Prostate gland (tissue), 2 donors: ENCODE data around the gene NEUROG2. TPM values are rescaled to one million over a fixed set of nuclear protein-coding genes. Genes with fewer than 3 reads are reported as not detected.

ENCODE experiments used
- DNase-seq: peaks from one replicate; pipeline ENCODE4 v3.0.0-alpha.2; 2019; ENCODE audit warnings: low spot score
- H3K27ac ChIP-seq, 2 donors: fragments of 200-600 bp; sonication (generic); 2 replicates each; pipeline ENCODE4 v1.5.1; 2017 to 2019
- H3K27me3 ChIP-seq: fragments of 200-600 bp; sonication (generic); replicated peaks from 2 replicates; pipeline ENCODE4 v1.5.1; 2019; ENCODE audit not compliant: insufficient read depth
- H3K36me3 ChIP-seq, 2 donors: fragments of 200-600 bp; sonication (generic); 1 replicate in 1 of 2; 2 replicates in 1 of 2; pipeline versions ENCODE4 v1.5.1 to v1.8.1; 2017 to 2019
- H3K4me1 ChIP-seq: fragments of 200-600 bp; sonication (generic); replicated peaks from 2 replicates; pipeline ENCODE4 v1.5.1; 2019
- H3K4me3 ChIP-seq, 2 donors: fragments of 200-600 bp; sonication (generic); 2 replicates each; pipeline ENCODE4 v1.5.1; 2017 to 2019
- H3K9me3 ChIP-seq: fragments of 200-600 bp; sonication (generic); 2 replicates; pipeline ENCODE4 v1.5.1; 2017
- POLR2A ChIP-seq: fragments of 450-650 bp; IDR thresholded peaks from one replicate; pipeline ENCODE4 v1.6.1; 2016; ENCODE audit warnings: antibody characterized with exemption, mild to moderate bottlenecking
- POLR2AphosphoS5 ChIP-seq: sonication (generic); formaldehyde crosslinking; IDR thresholded peaks from one replicate; pipeline ENCODE4 v1.6.1; 2017; ENCODE audit warnings: antibody characterized with exemption
- WGBS: methylation state at CpG from one replicate; pipeline ENCODE4 v1.1.5; 2018; 5-methylcytosine and 5-hydroxymethylcytosine counted together
- intact Hi-C: fragments of 100-400 bp; cut with DNase I; formaldehyde crosslinking; loops from one replicate; pipeline ENCODE4 v1.14.2; 2022
- total RNA-seq, 2 donors: library from RNA; depleted of rRNA; stranded (reverse); fragments of >200 nt; gene quantifications; one replicate each; pipeline ENCODE4 v1.1.0, GENCODE V29; 2016
- TF ChIP-seq, protein P1 (sequence below), 4 experiments: fragments of 200-600 bp in 2 of 4; fragments of 450-650 bp in 2 of 4; sonication (generic) in 2 of 4; IDR thresholded peaks; 1 replicate in 3 of 4; 2 replicates in 1 of 4; pipeline ENCODE4 v1.5.1; 2016 to 2019; ENCODE audit warnings: antibody characterized with exemption in 4 of 4, mild to moderate bottlenecking in 2 of 4, moderate library complexity in 2 of 4

The NEUROG2 gene
- total RNA-seq, 2 donors from 2014 or later, result not detected

DNA sequence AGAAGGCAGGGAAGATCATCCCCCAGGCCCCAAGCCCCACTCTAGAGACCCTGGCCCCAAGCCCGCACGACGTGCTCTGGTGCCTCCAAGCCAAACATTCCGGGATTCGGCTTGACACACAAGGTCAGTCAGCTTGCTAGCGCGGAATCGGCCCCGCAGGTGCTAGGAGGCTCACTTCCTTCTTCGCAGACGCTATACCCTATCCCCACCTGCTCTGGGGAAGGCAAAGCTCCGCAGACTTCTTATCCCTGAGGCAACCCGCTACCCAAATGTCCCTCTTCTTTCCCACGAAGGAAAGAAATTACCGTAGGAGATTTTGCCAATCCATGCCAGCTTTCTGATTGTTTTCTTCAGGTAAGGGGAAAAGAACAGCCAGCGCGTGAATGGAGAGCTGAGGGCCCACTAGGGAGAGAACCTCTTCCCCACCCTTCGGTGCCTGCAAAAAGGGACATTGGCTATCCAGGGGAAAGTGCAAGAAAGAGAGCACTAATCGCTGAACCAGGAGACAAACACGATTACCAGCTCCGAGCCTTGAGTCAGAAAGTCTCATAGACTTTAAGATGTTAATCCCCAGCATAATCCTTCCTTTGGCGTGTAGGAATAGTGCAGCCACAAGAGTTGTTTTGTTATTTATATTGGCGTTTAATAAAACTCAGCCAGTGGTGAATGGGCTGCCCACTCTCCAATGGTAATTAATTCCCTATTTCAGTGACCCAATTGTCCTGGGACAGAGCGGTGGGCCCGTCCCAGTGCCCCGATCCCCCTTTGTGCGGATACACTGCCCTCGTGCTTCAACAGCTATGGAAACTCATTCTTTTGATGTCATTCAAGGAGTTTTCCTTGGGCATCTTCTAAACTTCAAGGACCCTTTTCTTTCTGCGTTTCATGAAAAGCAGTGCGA is 5.4 kb upstream of the NEUROG2 start:
- Histone ChIP-seq H3K27ac (no peak overlapping the region), H3K4me3 (no peak overlapping the region), H3K4me1 (no peaks in the 10 kb centered on the region), H3K27me3 (peaks cover 57% of the 10 kb centered on the region), H3K9me3 (no peaks in the 10 kb centered on the region), H3K36me3 (no peaks in the 10 kb centered on the region)
- 11% methylated on average over 30 of the region's 30 CpGs for WGBS
- intact Hi-C loops, result loop anchor here (10.0 kb wide), 1 partner anchor 197 kb away; no protein-coding TSS in a partner anchor
- no peak for DNase-seq
- TF ChIP-seq POLR2A (no peak), POLR2AphosphoS5 (no peak)
- TF ChIP-seq, protein P1, sequence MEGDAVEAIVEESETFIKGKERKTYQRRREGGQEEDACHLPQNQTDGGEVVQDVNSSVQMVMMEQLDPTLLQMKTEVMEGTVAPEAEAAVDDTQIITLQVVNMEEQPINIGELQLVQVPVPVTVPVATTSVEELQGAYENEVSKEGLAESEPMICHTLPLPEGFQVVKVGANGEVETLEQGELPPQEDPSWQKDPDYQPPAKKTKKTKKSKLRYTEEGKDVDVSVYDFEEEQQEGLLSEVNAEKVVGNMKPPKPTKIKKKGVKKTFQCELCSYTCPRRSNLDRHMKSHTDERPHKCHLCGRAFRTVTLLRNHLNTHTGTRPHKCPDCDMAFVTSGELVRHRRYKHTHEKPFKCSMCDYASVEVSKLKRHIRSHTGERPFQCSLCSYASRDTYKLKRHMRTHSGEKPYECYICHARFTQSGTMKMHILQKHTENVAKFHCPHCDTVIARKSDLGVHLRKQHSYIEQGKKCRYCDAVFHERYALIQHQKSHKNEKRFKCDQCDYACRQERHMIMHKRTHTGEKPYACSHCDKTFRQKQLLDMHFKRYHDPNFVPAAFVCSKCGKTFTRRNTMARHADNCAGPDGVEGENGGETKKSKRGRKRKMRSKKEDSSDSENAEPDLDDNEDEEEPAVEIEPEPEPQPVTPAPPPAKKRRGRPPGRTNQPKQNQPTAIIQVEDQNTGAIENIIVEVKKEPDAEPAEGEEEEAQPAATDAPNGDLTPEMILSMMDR (IDR thresholded peaks at IDR 0.05), result no peak

DNA sequence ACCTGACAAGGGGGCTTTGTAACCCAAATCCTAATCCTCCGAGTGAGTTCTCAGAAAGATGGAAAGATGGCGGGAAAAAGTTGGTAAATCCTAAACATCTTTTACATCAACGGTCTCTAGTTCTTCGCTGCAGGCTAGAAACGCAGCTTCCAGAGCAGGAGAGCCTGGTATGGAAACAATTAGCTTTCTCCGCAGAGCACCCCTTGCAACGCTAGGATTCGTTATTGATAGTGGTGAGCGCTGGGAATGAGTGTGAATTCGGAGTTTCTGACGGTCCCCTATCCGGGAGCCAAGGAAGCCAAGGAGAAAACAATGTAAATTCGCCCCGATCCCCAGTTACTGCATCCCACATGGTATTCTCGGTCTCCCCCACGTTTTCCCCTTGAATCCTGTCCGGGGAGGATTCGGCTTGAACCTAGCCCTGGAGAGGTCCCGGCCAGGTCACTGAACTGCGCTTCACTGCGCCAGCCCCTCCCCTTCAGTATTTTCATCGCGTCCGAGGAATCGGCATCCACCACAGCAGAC is 4.7 kb upstream of the NEUROG2 start:
- peaks cover 60% of the 10 kb centered on the region for H3K27me3 ChIP-seq
- intact Hi-C loops, result loop anchor here (10.0 kb wide), 1 partner anchor 196 kb away; no protein-coding TSS in a partner anchor

DNA sequence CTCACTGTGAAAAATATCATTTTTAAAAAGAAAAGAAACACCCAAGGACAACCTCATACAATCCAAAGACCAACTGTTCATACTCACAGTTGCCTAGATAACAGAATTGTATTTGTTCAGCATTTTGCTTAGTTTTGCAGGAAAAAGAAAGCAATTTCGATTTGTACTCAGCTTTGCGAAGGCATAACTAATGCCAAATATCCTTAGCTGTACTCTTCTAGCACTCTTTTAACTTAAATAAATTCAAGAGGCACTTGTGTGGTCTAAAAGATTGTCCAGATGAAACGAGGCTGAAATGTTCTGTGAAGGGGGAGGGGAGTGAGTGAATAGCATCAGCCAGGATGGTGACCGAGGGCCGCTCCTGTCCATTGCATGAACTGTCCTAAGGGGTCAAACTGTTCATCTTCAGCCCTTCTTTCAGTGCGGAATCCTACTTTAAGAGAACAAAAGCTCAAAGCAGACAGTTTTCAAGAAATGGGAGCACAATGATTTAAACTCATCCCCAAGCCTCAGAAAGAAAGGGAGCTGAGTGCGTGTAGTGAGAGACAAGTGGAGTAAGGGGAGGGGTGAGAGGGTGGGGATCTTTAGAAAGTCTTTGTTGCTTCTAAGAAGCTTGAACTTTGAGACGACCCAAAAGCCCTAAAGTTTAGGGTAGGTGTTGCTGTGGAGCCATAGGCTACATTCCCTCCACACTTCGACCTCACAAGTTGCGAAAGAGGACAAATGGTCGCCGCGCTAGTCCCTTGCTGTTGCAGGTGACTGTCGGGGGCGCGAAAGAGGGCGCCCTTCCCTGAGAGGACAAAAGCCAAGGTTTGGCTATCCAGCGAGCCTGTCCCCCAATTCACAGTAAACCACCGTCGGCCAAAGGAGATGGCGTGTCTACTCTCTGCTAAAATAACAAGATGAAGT is 4.0 kb upstream of the NEUROG2 start:
- no peak overlapping the region for H3K4me3 ChIP-seq
- H3K27me3 ChIP-seq, result peaks cover 65% of the 10 kb centered on the region
- TF ChIP-seq POLR2A, result no peak
- no peak for TF ChIP-seq POLR2AphosphoS5
- TF ChIP-seq, protein P1 (IDR thresholded peaks at IDR 0.05), result no peak
- no peaks in the 10 kb centered on the region for H3K9me3 ChIP-seq
- no peaks in the 10 kb centered on the region for H3K4me1 ChIP-seq
- intact Hi-C loops, result loop anchor here (10.0 kb wide), 1 partner anchor 195 kb away; no protein-coding TSS in a partner anchor
- H3K36me3 ChIP-seq, result no peaks in the 10 kb centered on the region
- no peak for DNase-seq
- H3K27ac ChIP-seq, result no peak overlapping the region
- WGBS, result 6% methylated on average over 21 of the region's 21 CpGs

More for the DNA sequence above, 4.7 kb upstream of the NEUROG2 start:
- no peaks in the 10 kb centered on the region for H3K36me3 ChIP-seq
- no peak overlapping the region for H3K4me3 ChIP-seq
- TF ChIP-seq POLR2AphosphoS5, result no peak
- TF ChIP-seq, protein P1 (IDR thresholded peaks at IDR 0.05), result no peak
- no peak for TF ChIP-seq POLR2A
- WGBS, result 4% methylated on average over 25 of the region's 25 CpGs
- no peak for DNase-seq
- H3K27ac ChIP-seq, result no peak overlapping the region
- H3K9me3 ChIP-seq, result no peaks in the 10 kb centered on the region
- H3K4me1 ChIP-seq, result no peaks in the 10 kb centered on the region

DNA sequence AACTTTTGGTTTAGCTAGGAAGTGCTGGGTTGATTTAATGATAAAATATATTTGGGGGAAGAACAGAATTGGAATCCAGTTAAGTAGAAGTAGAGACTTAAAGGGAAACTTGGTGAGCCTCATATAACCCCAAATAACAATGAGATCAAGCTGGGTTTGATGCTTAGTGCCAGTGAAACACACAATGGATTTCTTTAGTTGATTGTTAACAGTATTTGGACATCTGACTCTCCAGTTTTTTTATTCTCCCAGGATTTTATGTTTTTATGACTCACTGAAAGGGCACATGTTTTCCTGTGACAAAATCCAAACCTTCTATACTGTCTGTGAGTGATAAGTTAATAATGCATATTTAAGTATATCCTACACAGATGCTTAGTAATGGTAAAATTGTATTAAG is 2.7 kb upstream of the NEUROG2 start:
- no peaks in the 10 kb centered on the region for H3K9me3 ChIP-seq
- no peak overlapping the region for H3K4me3 ChIP-seq
- intact Hi-C loops, result no loop called here
- TF ChIP-seq POLR2A, result no peak
- TF ChIP-seq, protein P1 (IDR thresholded peaks at IDR 0.05), result no peak
- TF ChIP-seq POLR2AphosphoS5, result no peak
- H3K27me3 ChIP-seq, result peaks cover 61% of the 10 kb centered on the region
- DNase-seq, result no peak
- H3K27ac ChIP-seq, result no peak overlapping the region
- H3K4me1 ChIP-seq, result no peaks in the 10 kb centered on the region
- no peaks in the 10 kb centered on the region for H3K36me3 ChIP-seq
